HK-2 (cell line): ENCODE results near the gene SINHCAF.
"Not testable (repeated sequence)": the region's sequence is repeated elsewhere in the genome, so short reads cannot be mapped to it uniquely, and the experiment has no call there.

Experiments used
- DNase-seq: peaks from one replicate; pipeline ENCODE4 v3.0.0-alpha.2; 2018; ENCODE audit not compliant: unreplicated experiment

The SINHCAF gene, protein sequence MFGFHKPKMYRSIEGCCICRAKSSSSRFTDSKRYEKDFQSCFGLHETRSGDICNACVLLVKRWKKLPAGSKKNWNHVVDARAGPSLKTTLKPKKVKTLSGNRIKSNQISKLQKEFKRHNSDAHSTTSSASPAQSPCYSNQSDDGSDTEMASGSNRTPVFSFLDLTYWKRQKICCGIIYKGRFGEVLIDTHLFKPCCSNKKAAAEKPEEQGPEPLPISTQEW

DNA sequence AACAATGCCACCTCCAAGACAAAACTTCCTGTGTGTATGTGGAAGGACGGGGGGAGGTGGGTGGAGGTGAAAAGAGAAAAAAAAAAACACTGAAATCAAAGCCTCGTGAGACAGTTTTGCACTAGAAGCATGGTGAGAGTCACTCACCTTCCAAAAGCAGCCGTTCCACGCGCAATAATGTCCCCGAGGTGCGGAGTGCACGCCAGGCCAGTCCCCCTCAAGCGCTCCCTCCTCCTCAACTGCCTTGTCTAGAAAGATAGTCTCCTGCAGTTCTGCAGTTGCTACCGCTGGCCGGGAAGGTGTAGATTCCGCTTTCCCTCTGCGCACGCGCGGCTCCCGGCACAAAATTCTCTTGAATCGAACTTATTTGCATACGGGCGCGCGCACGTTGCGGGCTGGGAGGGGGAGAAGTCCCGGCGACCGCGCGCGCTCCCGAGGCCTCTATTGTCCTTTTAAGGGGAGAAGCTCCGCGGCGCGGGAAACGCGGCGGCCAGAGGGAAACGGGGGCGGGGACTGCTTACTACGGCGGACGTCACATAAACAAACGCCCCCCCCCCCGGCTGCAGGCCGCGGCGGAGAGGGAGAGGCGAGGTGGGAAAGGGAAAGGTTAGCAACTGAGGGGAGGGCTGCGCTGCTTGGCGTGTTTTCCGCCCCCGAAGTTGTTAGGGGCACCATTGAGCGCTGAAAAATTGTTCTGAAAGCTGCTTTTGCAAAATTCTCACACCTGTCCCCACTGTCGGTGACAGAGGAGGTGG is at the start of gene SINHCAF:
Gene SINHCAF (minus strand): TSS at position 274 of the 755 bp plus-strand sequence. CDS start 27,946 bp downstream, outside the sequence.
- DNase-seq = peak; percentile 98

- not testable (repeated sequence) for DNase-seq
Measured at GRCh38 chr12:31375422-31375821, 49.5 kb upstream of the SINHCAF start.

- DNase-seq = no peak
Measured at GRCh38 chr12:31371256-31371620, 45.3 kb upstream of the SINHCAF start.

DNA sequence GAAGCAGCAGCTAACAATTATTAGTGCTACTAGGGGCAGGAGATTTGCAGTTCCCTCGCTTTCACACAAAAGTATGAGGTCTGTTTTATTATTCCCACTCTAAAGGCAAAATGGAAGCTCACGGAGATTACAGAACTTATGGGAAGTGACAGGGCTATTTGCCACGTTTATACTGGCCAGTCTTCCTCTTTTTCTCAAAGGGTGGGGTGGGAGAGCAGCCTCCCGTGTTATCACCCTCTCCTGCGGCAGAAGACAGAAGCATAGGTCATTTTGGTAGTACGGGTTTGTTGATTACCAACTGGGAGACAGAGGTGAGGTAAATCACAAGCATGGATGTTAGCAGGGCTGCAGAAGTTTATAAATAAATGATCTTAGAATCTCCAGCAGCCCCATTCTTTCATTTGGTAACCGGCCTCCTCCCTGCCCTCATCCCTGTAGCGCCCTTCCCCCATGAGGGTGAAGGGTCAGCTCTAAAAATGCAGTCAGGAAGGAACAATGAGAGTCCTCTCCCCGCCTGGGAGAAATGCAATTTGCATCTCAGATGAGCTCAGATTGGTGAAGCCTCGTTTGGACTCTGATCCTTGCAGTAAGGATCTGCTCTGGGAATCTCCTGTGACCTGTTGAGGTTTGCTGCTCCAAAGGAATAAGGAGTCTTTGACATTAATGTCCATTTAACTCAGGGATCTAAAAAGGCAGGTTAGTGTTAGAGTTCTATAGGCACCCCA is 44.7 kb upstream of the SINHCAF start:
- DNase-seq = no peak

DNA sequence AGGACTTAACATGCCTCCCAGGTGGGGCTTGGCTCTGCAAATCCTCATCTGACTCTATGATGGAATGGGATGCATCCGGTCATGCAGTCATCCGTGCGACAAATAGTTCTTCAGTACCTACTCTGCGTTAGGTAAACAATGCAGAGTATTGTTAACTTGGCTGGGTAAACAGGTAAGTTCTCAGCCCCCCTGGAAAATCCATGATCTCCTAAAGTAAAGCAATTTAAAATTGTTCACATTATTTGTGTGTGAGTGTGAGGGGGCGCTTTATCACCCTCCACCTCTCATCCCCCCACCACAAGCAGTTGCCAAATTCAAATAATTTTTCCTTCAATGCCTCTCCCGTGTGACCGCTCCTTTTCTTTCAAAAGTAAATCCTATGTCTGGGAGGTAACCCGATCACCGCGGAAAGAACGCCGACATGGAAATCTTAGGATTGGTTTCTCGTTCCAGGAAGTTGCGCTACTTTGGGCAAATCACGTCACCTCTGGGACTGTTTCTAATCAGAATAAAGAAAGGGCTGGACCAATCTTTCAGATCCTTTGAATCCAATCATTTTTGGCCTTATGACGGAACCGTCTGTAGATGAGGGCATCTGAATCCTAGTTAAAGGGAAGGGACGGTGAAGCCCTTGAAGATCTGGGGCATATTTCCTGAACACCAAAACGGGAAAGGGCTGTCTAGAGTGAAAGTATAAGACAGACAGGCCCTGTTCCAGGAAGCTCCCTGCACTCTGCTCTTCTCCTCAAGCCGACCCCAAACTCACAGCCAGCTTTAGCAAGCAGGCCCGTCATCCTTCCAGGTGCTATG is 44.0 kb upstream of the SINHCAF start:
- no peak for DNase-seq

DNA sequence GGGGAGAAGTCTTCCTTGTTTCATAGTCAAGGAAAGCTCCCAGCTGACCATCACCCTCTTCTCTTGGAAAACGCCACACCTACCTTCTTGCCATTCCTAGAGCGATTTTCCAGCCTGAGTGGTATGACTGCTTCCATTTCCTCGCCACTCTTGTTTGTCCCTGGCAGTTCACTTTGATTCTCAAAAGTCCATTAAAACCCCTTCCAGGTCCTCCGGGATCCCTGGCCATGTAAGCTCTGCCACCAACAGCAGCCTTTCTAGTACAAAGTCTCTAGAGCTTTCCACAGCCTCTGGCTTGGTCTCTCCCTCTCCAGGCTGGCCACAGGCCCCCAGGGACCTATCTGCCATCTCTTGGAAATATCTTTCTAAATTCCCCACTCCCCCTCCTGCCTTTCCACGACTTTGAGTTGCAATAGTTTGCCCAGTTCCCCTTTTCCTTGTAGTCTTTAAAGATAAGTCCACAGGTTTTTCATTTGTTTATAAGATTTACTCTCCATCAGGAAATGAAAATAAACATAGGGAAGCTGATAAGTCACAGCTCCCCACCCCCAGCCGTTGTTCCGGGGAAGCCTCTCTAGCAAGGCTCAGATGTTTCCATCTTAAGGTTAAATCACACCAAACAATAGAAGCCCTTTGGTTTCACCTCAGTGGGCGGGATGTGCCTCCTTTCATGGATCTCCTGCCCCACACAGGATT is 42.9 kb upstream of the SINHCAF start:
- no peak for DNase-seq

DNA sequence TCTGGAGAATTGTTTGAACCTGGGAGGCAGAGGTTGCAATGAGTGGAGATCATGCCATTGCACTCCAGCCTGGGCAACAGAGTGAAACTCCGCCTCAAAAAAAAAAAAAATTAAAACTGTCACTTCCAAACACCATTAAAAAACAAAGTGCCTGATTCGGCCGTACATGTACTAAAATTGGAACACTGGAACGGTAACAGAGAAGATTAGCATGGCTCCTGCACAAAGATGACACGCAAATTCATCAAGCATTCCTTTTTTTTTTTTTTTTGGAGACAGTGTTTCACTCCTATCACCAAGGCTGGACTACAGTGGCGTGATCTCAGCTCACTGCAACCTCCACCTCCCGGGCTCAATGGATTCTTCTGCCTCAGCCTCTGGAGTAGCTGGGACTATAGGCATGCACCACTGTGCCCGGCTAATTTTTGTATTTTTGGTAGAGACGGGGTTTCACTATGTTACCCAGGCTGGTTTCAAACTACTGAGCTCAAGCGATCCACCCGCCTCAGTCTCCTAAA is 40.2 kb upstream of the SINHCAF start:
- DNase-seq = no peak

DNA sequence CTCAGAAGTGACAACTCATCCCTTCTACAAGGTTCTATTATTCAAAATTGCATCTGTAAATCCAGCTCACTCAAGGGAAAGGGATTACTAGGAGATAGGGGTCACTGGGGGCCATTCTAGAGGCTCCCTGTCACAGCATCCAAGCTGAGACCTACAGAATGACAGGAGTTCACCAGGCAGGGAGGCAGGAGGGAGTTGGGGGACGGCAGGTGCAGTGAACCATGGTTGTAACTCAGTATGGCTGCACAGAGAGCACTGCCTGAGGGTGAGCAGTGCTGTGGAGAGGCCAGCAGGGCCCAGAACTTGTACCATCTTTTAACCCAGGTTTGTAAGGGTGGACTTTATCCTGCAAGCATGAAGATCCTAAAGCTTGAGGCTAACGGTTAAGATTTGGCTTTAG is 37.9 kb upstream of the SINHCAF start:
- no peak for DNase-seq

- no peak for DNase-seq
Measured at GRCh38 chr12:31363416-31363809, 37.5 kb upstream of the SINHCAF start.

DNA sequence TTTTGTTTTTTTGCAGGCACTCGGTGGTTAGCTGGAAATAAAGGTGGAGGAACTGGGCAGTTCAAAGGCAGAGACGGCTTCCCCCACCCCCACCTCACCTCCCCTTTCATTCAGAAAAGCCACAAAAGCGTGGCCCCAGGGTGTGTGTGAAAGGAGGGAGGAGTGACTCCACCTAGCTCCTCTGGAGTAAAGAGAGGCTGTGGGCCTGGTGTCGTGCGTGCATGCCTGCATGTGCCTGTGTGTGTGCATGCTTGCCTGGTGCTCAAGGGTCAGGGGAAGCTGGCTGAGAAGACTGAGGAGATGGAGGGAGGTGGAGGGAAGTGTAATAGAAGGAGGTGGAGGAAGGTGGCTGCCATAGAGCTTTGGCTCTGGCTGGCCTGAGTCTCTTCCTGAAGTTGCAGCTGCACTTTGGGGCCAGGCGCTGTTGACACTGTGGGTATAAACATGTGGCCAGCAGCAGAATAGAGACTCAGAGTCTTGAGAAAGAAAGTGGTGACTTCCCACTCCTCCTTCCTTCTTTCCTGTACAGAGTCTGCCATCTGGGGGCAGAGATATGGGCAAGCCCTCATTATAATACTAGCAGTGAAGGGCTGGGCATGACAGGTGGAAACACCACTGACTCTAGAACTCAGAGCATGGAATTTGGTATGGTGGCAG is 36.9 kb upstream of the SINHCAF start:
- DNase-seq = no peak

GRCh38 chr12:31362115-31362758 is 36.3 kb upstream of the SINHCAF start:
- DNase-seq = no peak

DNA sequence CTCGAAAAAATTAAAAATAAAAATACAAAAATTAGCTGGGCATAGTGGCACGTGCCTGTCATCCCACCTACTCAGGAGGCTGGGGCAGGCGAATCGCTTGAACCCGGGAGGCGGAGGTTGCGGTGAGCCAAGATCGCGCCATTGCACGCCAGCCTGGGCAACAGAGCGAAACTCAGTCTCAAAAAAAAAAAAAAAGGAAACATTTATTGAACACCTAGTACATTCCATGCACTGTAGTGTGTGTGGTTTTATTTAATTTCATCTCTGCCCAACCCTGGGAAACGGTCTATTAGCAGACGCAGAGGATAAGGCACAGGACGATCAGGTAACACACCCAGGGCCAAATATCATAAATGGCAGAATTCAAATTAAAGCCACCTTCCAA is 35.8 kb upstream of the SINHCAF start:
- no peak for DNase-seq

- DNase-seq = no peak
Measured at GRCh38 chr12:31355747-31356107, 29.8 kb upstream of the SINHCAF start.

DNA sequence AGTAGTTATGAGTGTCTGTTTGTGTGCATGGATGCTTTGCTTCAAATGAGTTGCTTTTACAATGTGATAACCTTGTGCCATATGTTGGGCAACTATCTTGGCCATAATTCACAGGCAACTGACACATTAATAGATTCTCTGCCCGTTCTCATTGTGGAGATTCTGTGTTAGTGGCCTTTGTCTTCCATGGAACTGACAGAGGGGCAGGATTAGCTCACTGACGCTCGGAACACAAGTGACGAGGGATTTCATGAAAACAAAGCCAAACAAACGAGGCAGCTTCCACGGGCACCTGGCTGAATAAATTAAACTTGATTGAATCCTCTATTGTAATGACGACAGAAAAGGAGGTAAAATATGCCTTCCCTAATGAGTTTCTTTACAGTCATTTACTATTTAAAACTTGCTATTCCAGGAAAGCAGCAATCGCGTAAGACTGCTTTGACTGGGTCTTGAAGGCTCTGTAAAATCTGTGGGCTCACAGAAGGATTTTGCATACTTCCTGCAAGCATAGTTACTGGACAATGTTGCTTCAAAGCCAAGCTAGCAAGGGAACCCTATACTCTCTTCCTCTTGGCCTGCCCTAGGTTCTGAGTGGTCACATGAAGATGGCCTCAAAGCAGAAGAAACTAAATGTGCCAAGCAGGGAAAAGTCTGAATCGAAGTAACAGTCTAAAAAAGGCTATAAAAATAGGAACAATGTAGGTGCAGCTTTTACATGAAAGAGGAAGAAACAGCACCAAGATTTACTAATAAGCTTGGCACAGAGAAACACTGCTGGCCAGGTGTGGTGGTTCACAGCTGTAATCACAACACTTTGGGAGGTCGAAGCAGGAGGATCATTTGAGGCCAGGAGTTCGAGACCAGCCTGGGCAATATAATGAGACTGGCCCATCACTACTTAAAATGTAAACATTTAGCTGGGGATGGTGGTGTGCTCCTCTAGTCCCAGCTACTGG is 28.1 kb upstream of the SINHCAF start:
- no peak for DNase-seq

- no peak for DNase-seq
Measured at GRCh38 chr12:31346267-31346666, 20.3 kb upstream of the SINHCAF start.

GRCh38 chr12:31343139-31343538 is 17.2 kb upstream of the SINHCAF start:
- no peak for DNase-seq

DNA sequence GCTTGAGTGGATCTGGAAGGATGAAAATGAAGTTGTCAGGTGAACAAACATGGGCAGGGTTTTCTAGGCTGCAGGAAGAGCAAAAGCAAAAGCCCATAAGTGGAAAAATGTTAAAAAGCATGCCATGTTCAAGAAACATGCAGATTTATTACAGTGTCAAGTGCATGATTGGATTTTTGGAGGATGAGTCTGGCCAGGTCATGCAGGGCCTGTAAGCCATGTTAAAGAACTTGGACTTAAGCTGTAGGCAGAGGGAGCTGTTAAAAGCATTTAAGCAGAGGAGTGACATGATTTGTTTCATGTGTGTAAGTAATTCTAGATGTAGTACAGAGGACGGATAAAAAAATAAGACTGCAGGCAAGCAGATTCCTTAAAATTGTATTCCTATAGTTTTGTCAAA is 16.3 kb upstream of the SINHCAF start:
- no peak for DNase-seq

GRCh38 chr12:31339831-31340622 is 14.1 kb upstream of the SINHCAF start:
- DNase-seq = no peak
